Epithelial cell of esophagus (primary cell): ENCODE measurements around the gene TUBGCP6.

Experiments
- DNase-seq: peaks from one replicate; pipeline ENCODE4 v3.0.0; 2010; ENCODE audit warnings: low read depth
- H3K4me3 ChIP-seq: 2 replicates; pipeline ENCODE4 v1.5.1; 2011; ENCODE audit warnings: mild to moderate bottlenecking, low read length, control low read depth
- TF ChIP-seq, protein P1 (sequence below): IDR thresholded peaks from 2 replicates; pipeline ENCODE4 v1.5.1; 2011; ENCODE audit warnings: low read depth, mild to moderate bottlenecking, low read length, control low read depth, inconsistent platforms; ENCODE audit not compliant: insufficient read depth; ENCODE audit errors: missing control alignments

TUBGCP6 gene

DNA sequence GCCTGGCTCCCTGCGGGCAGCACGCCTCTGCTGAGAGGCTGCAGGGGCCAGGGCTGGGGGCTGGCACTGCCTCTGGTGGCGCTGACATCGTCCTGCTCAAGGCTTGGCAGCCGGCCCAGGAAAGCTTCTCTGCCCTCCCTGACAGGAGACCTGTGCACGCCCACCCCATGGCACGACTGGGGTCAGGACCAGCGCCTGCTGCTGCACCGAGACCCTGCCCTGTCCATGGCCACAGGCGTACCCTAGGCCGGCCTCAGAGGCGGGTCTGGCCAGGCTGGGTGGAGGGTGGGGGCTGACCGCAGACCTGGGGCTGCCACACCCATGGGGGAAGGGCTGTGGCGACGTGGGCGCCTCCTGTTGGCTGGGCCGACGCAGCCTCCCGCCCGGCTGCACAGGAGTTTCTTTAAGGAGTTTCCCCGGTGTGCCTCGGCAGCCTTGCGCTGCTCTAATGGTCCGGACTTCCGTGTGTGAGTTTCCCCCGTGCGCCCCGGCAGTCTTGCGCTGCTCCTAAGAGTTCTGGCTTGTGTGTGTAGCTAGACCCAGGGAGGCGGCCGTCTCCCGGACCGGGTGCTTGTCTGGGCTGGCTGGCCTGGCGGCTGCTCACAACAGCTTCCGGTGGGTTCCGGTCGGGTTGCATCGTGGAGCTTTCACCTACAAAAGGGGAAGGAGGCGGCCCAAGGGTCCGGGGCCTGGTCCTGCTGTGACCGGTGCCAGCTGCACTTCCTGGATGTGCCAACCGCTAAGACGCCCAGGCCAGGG lies 54.5 kb downstream of the TUBGCP6 start:
- peak; percentile 81 for DNase-seq
- TF ChIP-seq, protein P1, sequence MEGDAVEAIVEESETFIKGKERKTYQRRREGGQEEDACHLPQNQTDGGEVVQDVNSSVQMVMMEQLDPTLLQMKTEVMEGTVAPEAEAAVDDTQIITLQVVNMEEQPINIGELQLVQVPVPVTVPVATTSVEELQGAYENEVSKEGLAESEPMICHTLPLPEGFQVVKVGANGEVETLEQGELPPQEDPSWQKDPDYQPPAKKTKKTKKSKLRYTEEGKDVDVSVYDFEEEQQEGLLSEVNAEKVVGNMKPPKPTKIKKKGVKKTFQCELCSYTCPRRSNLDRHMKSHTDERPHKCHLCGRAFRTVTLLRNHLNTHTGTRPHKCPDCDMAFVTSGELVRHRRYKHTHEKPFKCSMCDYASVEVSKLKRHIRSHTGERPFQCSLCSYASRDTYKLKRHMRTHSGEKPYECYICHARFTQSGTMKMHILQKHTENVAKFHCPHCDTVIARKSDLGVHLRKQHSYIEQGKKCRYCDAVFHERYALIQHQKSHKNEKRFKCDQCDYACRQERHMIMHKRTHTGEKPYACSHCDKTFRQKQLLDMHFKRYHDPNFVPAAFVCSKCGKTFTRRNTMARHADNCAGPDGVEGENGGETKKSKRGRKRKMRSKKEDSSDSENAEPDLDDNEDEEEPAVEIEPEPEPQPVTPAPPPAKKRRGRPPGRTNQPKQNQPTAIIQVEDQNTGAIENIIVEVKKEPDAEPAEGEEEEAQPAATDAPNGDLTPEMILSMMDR = peak; percentile 41
- peak overlapping the region; percentile 35 for H3K4me3 ChIP-seq

DNA sequence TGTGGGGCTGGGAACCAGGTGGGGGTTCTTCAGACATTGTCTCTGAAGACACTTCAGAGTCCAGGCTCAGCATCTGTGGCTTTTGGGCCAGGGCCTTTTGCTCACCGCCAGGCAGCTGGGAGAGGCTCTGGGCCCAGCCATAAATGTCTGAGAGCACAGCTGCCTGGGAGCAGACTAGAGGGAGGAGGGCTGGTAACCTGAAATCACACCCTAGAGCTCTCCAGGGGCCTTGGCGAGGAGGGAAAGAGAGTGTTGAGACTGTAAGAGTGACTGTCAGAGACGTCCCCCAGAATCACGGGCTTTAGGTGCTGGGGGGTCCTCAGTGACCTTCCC lies 55.0 kb downstream of the TUBGCP6 start:
- H3K4me3 ChIP-seq = peak overlapping the region; percentile 35
- DNase-seq = no peak
- TF ChIP-seq, protein P1 = no peak

DNA sequence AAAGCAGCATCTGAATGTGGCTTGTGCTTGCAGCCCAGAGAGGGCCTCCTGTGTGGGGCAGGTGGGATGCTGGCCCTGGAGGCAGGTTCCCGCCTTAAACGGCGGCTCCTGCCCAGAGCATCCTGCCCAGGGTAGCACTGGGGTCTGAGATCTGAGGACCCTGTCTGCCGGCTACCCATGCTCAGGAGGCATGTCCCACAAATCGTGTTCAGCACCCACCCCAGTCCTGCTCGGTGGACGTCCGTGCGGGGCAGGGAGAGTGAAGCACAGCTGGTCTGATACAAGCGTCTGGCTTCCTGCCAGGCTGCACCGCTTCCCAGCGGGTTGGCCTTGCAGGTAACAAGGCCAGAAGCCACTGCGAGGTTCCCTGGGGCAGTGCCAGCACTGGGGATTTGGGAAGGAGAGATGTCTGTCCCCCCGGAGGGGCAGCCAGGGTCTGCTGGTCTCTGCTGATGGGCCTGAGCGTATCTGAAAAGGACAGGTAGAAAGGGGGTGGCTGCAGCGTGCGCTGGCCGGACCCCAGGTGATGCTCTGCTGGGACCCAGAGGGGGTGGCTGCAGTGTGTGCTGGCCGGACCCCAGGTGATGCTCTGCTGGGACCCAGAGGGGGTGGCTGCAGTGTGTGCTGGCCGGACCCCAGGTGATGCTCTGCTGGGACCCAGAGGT lies 55.5 kb downstream of the TUBGCP6 start:
- no peak for DNase-seq
- no peak overlapping the region for H3K4me3 ChIP-seq
- TF ChIP-seq, protein P1 = no peak

DNA sequence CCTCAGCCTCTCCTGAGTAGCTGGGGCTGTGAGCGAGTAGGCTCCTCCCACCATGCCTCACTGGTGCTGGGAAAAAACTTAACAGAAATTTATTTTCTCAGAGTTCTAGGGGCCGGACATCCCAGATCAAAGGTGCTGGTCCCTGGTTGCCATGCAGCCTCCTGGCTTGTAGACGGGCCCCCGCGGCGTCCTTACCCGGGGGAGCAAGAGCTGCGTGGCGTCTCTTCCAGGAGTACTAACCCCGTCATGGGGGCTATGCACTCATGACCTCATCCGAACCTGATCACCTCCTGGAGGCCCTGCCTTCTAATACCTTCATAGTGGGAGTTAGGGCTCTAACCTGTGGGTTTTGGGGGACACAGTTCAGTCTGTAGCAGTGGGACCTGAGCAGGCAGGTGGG lies 56.5 kb downstream of the TUBGCP6 start:
- H3K4me3 ChIP-seq = no peak overlapping the region
- TF ChIP-seq, protein P1 = no peak
- DNase-seq = no peak

DNA sequence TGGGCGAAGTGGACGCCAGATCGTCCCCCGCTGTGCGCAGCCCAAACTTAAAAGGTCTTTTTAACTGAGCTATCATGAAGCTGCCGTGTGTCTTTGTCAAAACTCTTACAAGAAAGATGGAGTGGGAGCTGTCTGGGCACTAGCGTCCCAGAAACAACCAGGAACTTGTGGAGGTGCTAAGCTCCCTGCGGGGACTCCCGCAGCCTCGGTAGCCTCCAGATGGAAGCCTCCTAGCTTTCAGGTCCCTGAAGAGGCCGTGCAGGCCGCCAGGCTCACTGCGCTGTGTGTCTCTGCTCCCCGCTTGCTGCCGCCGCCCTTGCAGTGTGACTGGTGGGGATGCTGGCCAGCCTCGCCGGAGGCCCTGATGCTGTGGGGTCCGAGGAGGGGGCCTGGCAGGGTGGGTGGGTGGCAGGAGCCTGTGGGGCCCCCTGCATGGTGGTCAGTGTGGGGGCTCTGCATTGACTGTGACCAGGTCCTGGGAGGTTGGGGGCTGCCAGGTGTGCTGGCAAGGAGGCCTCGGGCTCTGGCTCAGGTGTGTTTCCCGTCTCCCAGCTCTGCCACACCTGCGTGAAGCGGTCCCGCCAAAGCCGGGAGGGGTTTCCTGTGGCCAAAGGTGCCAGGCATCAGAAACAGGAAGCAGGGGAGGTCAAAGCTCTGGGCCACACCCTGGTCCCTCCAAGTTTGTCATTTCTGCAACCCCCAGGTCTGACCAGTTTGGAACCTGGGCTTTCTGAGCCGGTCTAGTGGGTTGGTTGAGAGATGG lies 57.9 kb downstream of the TUBGCP6 start:
- TF ChIP-seq, protein P1 = no peak
- peak; percentile 32 for DNase-seq
- peak overlapping the region; percentile 62 for H3K4me3 ChIP-seq

DNA sequence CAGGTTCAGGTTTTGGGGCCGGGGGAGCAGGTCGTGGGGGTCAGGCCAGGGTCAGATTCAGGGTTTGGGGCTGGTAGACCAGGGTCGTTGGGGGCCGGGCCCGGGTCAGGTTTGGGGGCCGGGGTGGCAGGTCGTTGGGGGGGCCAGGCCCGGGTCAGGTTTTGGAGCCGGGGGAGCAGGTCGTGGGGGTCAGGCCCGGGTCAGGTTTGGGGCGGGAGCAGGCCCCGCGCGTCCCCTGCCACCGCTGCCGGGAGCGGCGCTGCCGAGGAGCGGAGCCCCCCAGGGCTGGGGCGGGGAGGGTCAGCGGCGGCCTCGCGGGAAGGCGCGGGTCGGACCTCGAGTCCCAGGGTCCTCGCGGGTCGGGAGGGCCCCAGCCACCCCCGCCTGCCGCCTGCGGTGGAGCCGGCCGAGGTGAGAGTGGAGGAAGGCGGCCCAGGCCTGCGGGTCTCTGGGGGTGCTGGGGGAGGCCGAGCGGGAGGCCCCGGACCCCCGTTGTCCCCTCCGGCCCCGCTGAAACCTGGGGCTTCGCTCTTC lies 58.6 kb downstream of the TUBGCP6 start:
- DNase-seq = no peak
- peak overlapping the region; percentile 62 for H3K4me3 ChIP-seq
- TF ChIP-seq, protein P1 = no peak
